Stimulated activated CD8-positive, alpha-beta memory T cell treated with anti-CD3 and anti-CD28 coated beads, Interleukin-7, amount 100 ng/mL, for 1 hour (primary cell): ENCODE measurements around the gene PRICKLE3.
A peak's percentile ranks its signal among the peaks of the same experiment; 100 is the strongest.

Experiments
- DNase-seq, 2 donors: peaks; one replicate each; pipeline ENCODE4 v3.0.0-alpha.2; 2020; ENCODE audit warnings: low read depth in 2 of 2

Gene PRICKLE3

DNA sequence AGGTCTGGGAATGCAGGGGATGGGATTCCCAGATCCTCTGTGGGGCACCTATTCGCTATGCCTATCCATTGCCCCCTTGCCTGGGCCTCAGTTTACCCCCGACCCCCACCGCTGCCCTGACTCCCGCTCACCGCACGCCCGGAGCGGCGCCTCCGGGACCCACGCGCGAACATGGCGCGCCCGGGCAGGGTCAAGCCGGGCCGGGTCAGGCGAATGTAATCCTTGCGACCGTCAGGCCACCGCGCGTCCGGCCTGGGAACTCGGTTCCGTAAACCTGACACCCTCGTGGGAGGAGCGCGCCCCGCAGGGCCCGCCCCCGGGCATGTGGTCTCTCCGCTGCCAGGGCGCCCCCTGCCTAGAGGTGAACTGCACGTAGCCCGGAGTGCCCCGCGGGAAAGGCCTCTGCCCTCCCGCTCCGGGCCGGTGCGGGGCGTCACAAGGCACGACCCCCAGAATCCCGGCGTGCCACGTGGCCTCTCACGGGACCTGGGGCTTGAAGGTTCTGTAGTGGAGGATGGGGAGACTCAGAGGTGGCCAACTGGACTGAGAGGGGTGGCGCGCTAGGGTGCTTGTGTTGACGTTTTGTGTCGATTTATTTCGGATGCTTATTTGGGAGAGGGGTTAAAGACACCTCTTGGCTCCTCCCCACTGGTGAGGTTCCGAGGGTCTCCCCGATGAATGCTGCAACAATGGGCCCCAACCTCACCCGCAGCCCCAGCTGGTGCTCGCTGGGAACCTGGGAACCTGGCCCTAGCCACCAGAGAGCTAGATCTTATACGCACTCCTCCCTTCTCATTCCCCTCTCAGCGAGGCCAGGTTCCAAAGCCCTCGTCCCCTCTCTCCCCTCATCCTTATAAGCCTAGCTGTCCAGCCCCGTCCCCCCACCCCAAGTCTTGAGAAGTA is at the start of gene PRICKLE3:
Gene PRICKLE3 (minus strand): TSS at position 249 of the 903 bp plus-strand sequence. CDS start 76 bp downstream, at position 173.
- DNase-seq: peak in 1 of 2 donors; percentile 44

DNA sequence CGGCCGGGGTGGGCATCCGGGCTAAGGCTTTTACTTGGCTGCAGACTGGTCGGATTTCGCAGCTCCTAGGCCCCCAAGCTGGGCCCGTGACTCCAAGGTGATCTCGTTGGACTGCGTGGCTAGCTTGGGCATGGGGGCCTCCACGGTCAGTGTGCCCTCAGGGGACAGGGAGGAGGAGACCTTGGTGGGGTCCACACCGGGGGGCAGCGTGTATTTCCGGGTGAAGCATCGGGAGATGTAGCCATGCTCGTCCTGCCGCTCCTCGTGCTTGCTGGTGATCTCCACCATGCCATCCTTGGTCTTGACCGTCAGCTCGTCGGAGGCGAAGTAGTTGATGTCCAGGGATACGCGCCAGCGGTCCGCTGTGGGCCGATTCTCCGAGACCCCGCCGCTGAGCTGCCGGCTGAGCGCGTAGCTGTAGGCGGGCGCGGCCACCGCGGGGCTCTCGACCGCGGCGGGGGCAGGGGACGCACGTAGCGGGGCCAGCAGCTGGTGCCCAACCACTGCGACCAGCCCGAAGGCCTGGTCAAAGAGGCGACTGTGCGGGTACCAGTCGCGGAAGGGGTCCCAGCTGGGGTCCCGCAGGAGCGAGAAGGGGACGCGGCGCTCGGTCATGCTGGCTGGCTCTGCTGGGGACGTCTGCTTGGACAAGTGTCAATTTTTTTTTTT is 47.8 kb upstream of the PRICKLE3 start:
- no peak for DNase-seq

DNA sequence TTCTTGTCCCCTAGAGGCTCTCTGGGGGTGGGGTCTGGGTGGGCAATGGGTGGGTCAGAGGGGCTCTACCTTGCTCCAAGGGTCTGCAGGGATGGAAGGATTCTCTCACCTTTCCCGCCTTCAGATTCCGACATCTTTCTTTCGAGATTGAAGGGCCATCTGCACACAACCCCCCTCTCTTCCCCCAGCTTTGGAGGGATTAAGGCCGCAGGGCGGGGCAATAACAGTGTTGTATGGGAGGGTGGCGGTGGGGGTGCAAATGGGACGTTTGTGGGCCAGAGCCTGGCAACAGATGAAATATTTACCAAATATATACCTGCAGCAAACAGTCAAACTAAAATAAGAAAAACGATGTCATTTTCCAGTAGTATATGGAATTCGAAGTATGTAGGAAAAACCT is 47.0 kb upstream of the PRICKLE3 start, which contains the start of gene CACNA1F:
Gene CACNA1F (minus strand): TSS at position 165 of the 400 bp plus-strand sequence. CDS start 31 bp downstream, at position 134.
- no peak for DNase-seq

DNA sequence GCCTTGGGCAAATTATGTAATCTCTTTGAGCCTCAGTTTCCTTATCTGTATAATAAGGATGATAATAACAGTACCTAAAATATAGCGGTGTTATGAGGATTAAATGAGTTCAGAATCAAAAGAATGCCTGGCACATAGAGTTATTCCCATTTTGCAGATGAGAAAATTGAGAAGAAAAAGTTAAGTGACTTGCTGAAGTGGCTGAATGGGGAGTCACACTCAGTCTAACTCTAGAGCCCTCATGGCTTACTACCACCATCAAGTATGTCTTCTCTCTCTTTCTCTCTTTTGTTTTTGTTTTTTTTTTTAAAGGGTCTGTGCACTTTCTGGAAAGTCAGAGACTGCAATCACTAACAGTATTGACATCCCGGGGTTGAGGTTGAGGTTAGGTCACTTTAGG is 46.4 kb upstream of the PRICKLE3 start:
- no peak for DNase-seq

DNA sequence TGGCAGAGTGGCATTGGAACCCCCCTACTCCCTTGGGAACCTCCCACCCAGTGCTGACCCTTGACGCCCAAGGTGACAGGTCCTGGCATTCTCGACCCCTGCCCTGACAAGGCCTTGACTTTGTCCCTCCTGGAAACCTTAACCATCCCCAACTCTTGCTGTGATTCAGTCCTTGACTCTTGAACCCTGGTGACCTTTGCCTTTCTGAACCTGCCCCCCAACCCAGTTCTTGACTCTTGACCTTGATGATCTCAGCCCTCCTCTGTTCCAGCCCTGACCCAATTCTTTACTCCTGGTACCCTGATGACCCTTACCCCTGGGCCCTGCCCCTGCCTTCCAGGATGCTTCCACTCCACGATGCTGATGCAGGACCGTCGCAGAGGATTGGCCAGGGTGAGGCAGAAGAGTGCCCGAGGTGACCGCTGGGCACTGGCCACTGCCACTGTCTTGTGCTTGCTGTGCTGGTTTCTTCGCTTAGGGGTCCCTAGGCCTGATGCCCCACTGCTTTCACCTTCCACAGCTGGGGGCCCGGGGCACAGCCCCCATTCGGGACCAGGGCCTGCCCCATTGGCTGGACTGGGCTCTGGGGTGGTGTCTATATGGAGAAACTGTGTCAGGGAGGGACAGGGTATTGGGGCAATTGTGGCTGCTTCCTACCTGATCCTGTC is 45.3 kb upstream of the PRICKLE3 start:
- DNase-seq: no peak

DNA sequence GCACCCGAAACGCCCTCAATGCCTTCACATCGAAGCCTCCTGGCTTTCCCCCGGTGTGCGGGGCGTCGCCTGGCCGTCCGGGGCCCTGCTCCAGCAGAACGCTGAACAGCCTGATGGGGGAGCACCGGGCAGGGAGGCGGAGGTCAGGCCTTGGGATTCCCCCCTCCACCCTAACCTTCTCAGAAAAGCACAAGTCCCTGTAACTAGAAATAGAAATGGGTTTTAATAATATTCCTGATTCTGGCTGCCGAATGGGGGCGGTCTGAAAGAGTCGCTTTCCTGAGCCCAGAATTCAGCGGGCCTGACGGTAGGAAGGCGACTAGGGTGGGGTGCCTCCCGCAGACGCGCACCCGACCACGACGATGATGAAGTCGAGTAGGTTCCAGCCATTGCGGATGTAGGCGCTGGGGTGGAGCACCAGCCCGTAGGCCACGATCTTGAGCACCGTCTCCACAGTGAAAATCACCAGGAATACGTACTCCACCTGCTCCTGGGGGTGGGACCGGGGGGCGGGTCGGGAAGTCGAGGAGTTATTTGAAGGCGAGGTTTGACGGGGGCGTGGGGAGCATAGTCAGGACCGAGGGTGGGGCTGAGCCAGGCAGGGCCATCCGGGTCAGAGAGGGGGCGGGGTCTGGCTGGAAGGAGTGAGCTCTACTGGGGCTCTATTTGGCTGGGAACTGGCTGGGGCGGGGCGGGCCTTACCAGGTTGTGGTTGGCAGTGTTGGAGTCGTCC is 44.5 kb upstream of the PRICKLE3 start:
- DNase-seq: peak in 1 of 2 donors; percentile 5

DNA sequence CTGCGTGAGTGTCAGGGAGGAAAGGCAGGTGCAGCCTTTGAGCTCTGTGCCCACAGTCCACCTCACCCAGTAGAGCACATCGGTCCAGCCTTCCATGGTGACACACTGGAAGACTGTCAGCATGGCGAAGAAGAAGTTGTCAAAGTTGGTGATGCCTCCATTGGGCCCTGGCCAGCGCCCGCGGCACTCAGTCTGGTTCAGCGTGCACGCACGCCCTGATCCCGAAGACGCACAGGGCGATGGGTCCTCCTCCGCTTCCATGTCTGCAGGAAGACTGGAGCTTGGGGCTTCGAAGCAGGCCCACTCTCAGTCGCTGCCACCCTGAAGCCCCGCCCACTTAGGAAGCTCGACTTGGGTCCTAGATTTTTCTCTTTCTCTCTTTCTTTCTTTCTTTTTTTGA is 42.0 kb upstream of the PRICKLE3 start:
- no peak for DNase-seq

DNA sequence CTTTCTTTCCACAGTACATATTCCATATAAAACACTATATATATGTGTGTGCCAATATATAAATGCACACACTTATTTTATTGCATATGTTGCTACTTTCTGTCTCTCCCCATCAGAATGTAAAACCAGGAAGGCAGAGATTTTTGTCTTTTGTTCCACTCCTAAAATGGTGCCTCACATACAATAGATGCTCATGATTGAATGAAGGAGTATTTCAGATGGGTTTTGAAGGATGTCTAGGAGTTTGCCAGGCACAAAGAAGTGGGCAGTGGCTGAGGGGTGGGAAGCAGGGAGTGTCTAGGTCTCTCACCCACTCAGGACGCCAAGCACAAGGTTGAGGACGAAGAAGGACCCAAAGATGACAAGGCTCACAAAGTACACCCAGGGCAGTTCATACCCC is 41.6 kb upstream of the PRICKLE3 start:
- no peak for DNase-seq

DNA sequence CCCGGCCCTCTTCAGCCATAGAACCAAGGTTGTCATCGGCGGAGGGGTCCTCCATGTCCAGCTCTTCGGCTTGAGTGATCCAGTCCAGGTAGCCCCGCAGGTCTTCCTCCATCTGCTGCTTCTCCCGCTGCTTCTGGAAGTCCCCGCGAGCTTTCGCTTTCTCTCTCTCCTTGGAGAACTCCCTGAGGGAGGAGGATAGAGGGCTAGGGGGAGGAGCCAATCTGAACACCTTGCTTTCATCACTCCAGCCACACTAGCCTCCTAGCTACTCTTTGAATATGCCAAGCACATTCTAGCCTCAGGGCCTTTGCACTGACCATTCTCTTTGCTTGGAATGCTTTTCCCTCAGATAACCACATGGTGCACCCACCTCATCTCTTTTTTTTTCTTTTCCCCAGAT is 40.8 kb upstream of the PRICKLE3 start:
- DNase-seq: no peak

GRCh38 chrX:49225858-49226257 is 39.7 kb upstream of the PRICKLE3 start:
- DNase-seq: no peak

DNA sequence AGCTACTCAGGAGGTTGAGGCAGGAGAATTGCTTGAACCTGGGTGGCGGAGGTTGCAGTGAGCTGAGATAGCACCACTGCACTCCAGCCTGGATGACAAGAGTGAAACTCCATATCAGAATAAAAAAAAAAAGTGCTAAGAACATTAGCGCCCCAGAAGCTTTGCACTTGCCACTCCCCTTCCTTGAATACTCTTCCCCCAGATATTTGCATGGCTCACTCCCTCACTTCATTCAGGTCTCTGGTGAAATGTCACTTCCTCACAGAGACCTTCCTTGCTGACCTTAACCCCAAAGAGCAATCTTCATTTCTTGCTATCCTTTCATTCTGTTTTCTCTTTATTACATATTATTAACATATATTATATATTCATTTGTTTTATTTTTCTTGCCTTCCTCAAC is 35.7 kb upstream of the PRICKLE3 start:
- no peak for DNase-seq

GRCh38 chrX:49220100-49220499 is 33.9 kb upstream of the PRICKLE3 start:
- DNase-seq: no peak

DNA sequence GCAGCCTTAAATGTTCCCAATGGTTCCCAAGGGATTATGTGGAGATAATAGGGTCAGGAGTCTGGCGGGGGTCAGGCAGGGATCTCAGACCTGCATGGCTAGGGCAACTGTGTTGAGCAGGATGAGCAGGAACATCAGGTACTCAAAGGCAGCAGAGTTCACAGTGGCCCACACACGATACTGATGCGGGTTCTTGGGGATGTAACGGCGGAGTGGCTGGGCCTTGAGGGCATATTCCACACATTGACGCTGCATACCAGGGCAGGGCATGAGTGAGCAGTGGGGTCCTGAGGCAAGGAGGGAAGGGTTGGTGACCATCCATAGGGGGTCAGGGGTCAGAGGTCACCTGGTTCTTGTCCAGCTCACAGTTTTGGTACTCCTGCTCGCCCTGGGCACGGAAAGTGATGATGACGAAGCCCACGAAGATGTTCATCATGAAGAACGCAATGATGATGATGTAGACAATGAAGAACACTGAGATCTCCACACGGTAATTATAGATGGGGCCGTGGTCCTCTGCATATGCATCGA is 28.9 kb upstream of the PRICKLE3 start:
- no peak for DNase-seq

- no peak for DNase-seq
These were observed 28.2 kb upstream of the PRICKLE3 start for GRCh38 chrX:49214416-49214815.

GRCh38 chrX:49212861-49213260 is 26.7 kb upstream of the PRICKLE3 start:
- no peak for DNase-seq

- no peak for DNase-seq
These were observed 26.0 kb upstream of the PRICKLE3 start for GRCh38 chrX:49212209-49212608.

DNA sequence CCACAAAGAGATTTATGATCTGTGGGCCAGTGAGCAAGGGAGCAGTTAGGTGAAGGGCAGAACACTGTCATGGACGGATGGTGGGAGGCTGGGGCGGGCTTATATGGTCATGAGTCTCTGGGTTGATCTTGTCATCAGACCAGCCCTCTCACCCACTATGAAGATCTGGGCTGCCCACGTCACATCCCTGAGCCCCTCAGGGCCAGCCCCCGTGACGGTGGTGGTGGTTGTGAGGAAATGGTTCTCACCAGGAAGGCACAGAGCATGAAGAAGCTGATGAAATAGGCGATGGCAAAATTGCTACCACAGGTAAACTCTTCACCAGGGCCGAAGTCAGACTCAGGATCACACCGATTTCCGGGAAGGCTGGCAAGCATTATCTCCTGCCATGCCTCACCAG is 24.9 kb upstream of the PRICKLE3 start:
- DNase-seq: no peak

GRCh38 chrX:49210406-49210805 is 24.2 kb upstream of the PRICKLE3 start:
- no peak for DNase-seq

DNA sequence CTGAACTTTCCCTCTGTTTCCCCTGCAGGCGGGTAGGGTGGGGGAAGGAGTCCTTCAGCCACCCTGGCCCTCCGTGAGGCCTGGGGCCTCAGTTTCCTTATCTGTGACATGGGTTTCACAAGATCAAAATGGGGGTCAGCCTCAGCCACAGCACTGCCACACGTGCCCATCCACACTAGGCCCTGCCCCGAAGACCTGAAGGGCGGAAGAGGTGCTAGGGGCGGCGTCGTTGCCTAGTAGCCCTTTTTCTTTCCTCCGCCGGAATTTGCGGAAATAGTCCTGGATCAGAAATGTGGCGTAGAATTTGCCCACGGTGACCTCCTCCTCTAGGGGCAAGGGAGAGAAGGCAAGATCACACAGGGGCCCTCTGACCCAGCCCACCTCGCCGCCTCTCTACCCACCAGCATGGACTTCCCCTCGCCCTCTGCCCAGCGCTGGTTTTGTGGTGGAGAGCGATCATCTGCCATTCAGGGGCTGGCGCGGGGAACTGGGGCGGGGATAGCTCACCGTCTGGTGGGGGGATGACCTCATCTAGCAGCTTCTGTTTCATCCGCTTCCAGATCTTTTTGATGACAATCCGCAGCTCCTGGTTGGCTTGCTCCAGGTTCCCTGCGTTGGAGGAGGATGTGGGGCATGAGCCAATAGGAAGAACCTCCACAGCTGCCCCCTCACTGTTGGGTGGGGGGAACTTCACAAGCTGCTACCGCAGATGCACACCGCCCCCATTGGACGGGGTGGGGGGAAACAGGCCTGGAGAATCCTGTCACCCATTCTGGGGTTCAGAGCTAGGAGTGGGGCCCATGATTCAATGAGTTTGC is 23.5 kb upstream of the PRICKLE3 start:
- DNase-seq: no peak

DNA sequence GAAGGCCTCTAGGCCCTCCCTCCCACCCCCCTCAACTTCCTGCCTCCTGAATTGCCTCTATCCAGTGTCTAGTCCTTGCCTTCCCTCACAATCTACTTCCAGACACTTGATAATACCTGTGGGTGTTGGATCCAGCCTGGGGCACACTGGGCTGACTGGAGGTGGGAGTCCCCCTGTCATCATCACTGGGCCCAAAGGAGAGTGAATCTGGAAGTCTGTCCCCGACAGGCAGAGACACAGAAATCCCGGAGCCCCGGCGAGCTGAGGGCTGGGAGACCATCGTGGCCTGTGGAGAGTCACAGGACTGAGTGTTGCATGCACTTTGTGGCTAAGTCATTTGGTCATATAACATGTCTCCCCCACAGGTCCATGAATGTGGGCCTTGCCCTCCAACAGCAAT is 22.2 kb upstream of the PRICKLE3 start:
- DNase-seq: no peak

DNA sequence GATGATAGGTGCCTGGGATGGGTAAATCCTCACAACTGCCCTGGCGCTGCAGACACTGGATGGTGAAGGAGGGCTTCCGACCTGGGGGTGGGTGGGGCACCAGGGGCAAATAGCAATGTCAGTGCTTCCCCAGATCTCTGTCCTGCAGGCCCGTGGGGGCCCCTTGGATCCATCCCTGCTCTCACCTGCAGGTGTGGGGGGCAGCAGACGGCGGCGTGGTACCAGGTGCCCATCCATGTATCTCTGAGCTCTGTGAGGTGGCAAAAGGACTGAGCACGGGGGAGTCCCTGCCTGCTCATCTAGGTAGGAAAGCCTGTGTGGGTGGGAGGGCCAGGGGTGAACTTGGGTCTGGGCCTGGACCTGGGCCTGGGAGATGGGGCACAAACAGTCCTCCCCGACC is 20.4 kb upstream of the PRICKLE3 start:
- no peak for DNase-seq
